HK-2 (cell line): ENCODE results near the gene SMIM14.
"Not testable (repeated sequence)": the region's sequence is repeated elsewhere in the genome, so short reads cannot be mapped to it uniquely, and the experiment has no call there.

Experiments used
- DNase-seq: peaks from one replicate; pipeline ENCODE4 v3.0.0-alpha.2; 2018; ENCODE audit not compliant: unreplicated experiment

Gene SMIM14

GRCh38 chr4:39596971-39597370, 41.7 kb downstream of the SMIM14 start:
- no peak for DNase-seq

- no peak for DNase-seq
Observed at GRCh38 chr4:39591290-39591689, 47.4 kb downstream of the SMIM14 start.

- no peak for DNase-seq
Observed at GRCh38 chr4:39587881-39588280, 50.8 kb downstream of the SMIM14 start.

DNA sequence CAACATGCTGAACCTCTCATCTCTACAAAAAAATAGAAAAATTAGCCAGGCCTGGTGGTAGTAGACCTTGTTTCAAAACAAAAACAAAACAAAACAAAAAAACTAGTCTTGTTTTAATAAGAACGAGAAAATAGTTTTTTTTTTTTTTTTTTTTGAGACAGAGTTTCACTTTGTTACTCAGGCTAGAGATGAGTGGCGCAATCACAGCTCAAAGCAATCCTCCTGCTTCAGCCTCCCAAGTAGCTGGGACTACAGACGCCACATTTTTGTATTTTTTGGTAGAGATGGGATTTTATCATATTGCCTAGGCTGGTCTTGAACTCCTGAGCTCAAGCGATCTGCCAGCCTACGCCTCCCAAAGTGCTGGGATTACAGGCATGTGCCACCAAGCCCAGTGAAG, 63.7 kb downstream of the SMIM14 start:
- DNase-seq: no peak

DNA sequence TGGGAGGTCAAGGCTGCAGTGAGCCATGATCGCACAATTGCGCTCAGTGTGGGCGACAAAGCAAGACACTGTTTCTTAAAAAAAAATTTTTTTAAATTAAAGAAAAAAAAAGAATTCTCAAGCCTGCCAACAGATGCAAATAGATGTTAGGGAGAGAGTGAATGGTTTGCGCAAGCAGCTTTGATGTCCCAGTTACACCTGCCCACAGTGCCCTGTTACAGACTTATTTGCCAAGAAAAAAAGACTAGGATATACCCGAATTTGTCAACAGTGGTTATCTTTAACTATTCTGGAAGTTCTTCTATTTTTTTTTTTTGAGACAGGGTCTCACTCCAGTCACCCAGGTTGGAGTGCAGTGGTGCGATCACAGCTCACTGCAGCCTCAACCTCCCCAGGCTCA, 67.2 kb downstream of the SMIM14 start:
- no peak for DNase-seq

GRCh38 chr4:39571054-39571453, 67.6 kb downstream of the SMIM14 start:
- DNase-seq: no peak

DNA sequence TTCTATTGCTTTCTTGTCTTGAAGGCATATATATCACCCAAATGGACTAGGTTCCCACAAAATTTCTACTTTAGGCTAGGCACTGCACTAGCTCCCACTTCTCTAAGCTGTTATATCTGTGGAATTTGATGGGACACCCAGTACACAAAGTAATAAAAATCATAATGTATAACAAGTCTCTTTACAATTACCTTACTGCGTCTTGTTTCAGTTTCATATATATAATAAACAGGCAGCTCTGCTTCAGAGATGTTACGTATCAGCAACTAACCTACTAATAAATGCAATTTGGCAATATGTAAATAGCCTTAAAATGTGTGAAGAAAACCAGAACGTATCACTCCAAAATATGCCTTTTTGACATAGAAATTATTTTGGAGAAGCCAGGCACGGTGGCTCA, 69.5 kb downstream of the SMIM14 start:
- DNase-seq: no peak

DNA sequence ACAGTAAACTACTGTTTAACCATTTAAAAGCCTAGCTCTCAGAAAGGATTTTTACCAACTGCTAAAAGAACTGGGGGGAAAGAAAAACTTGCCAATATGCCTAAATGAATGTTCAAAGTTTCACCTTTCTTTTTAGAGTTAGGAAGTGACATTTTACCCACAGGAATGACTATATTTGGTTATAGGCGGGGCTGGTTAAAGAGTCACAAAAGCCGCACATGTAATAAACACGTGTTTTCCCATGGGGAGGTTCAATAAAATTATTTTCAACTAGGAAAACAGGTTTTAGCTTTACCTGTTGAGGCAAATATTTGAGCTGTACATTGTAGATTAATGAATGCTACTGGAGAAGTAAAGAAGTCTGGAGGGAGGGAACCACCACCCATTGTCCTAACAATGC, 69.9 kb downstream of the SMIM14 start:
- no peak for DNase-seq

GRCh38 chr4:39565878-39566600, 72.6 kb downstream of the SMIM14 start:
- DNase-seq: no peak

DNA sequence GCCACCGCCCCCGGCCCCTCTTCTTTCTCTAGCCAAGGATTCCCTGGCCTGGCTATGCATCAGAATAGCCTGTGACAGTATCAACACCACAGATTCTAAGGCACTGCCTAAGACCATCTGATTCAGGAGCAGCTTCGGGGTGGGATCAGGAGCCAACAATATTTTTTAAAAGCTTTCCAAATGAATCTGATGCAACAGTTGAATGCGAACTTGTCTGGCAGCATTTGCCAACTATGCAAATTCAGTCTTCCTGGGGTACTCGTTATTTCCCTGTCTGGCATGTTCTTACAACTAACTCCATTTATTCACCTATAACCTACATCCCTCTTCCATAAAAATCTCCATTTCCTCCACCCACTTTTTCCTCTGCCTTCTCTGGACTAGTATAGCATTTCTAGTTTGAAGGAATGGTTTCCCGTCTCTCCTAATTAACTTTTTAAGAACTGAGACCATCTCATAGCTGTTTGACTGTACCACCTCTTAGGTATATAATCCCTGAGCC, 75.3 kb downstream of the SMIM14 start:
- no peak for DNase-seq

DNA sequence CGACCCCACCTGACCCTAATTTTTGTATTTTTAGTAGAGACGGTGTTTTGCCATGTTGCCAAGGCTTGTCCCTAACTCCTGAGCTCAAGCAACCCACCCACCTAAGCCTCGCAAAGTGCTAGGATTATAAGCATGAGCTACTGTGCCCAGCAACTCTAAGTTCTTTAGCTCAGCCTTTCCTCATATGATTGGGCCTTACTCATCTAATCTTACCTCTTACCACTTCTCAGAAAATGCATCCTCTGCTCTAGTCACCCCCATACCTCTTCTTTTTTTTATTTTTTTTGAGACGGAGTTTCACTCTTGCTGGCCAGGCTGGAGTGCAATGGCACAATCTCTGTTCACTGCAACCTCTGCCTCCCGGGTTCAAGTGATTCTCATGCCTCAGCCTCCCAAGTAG, 75.9 kb downstream of the SMIM14 start:
- no peak for DNase-seq

GRCh38 chr4:39559626-39560025, 79.0 kb downstream of the SMIM14 start:
- no peak for DNase-seq

- DNase-seq: no peak
Observed at GRCh38 chr4:39555472-39555871, 83.2 kb downstream of the SMIM14 start.

GRCh38 chr4:39548425-39549067, 90.1 kb downstream of the SMIM14 start:
- no peak for DNase-seq

GRCh38 chr4:39544580-39545315, 93.9 kb downstream of the SMIM14 start:
- DNase-seq: no peak

DNA sequence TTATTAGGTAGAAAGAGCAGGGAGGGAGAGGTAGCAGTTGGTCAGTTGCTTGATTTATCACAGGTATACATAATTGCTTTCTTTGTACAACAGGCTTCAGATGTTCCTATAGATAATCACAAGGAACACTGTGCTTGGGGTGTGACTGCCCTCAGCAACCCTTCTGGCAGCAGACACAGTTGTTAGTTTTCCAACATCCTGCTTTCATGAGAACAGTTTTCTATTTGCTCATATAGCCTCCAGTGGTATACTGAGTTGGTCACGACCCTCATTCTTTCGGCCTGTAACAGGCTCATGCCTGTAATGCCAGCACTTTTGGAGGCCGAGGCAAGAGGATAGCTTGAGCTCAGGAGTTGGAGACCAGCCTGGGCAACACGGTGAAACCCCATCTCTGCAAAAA, 94.6 kb downstream of the SMIM14 start:
- DNase-seq: not testable (repeated sequence)

DNA sequence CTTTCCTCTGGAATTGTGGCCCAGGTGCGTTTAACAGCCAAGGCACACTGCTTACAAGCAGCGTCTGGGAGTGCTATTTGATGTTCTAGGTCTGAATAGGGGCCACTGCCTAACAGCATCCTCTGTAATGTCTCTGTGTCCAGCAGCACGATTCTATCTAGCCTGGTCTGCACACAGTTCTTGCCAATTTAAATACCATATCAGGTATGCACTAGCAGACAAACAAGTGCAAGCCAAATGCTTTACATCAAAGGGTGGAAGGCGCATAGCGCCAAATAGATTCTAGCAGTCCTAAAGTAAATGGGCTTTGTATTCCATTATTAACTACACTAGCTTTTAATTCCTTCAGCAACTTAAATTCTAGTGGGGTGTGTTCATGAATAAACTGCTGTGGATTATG, 95.6 kb downstream of the SMIM14 start:
- no peak for DNase-seq

DNA sequence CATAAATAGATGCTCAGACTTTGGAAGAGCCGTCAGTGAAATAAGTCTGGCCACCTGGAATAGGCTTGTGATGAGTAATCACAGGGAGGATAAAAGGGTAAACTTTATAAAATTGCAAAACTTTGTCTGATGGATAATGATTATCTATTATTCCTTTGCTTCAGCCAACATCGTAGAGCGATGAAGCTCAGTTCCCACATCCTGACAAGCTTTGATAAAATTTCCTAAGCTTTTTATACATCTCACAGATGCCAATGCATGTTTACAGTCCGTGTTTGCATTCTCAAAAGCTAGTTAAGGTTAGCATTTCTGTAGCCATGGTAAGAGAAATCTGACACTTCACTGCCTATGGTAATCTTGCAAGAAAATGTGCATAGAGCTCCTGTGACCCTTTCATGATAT, 96.1 kb downstream of the SMIM14 start:
- DNase-seq: no peak

- DNase-seq: no peak
Observed at GRCh38 chr4:39541987-39542610, 96.6 kb downstream of the SMIM14 start.

DNA sequence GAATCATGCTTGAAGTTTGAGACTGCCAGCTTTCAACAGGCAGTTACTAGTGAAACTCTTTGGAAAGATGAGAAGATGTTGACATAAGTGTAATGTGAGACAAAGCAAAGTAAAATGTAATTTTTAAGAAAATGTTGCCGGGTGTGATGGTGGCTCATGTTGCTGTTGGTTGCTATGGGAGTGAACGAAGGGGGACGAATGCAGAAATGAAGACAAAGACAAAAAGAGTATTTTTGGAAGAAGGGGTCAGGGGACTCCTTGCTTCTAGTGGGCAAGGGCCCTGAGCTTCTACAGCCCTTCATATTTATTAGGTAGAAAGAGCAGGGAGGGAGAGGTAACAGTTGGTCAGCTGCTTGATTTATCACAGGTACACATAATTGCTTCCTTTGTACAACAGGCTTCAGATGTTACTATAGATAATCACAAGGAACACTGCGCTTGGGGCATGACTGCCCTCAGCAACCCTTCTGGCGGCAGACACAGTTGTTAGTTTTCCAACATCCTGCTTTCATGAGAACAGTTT, 99.5 kb downstream of the SMIM14 start:
- DNase-seq: no peak

- DNase-seq: no peak
Observed at GRCh38 chr4:39533541-39533940, 105.1 kb downstream of the SMIM14 start.

DNA sequence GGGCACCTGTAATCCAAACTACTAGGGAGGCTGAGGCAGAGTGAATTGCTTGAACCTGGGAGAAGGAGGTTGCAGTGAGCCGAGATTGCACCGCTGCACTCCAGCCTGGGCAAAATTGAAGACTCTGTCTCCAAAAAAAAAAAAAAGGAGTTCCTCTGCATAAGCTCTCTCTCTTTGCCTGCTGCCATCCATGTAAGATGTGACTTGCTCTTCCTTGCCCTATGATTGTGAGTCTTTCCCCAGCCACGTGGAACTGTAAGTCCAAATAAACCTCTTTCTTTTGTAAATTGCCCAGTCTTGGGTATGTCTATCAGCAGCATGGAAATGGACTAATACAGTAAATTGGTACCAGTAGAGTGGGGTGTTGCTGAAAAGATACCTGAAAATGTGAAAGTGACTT, 106.4 kb downstream of the SMIM14 start:
- DNase-seq: not testable (repeated sequence)
